ENCODE results near the gene KCNV2.

KCNV2 gene

GRCh38 chr9:2677915-2678889 is 39.1 kb upstream of the KCNV2 start:
- no peak for DNase-seq (ENCODE audit: extremely low read depth, insufficient read length)
- Histone ChIP-seq H3K4me3 (replicated peaks; ENCODE audit: low read depth, low read length) (no peak overlapping the region), H3K36me3 (ENCODE audit: control insufficient read depth, insufficient read depth, low read length) (no peaks in the 10 kb centered on the region), H3K27me3 (replicated peaks; ENCODE audit: control insufficient read depth, insufficient read depth, low read length) (no peaks in the 10 kb centered on the region)
- no peak for TF ChIP-seq CTCF (IDR thresholded peaks at IDR 0.05; ENCODE audit: insufficient read depth, low read length, poor library complexity, severe bottlenecking)

GRCh38 chr9:2679011-2679410 is 38.3 kb upstream of the KCNV2 start:
- H3K36me3 ChIP-seq (ENCODE audit: control insufficient read depth, insufficient read depth, low read length) = no peaks in the 10 kb centered on the region
- no peaks in the 10 kb centered on the region for H3K27me3 ChIP-seq (replicated peaks; ENCODE audit: control insufficient read depth, insufficient read depth, low read length)
- DNase-seq (ENCODE audit: extremely low read depth, insufficient read length) = no peak
- no peak overlapping the region for H3K4me3 ChIP-seq (replicated peaks; ENCODE audit: low read depth, low read length)
- TF ChIP-seq CTCF (IDR thresholded peaks at IDR 0.05; ENCODE audit: insufficient read depth, low read length, poor library complexity, severe bottlenecking) = no peak

GRCh38 chr9:2681981-2682380 is 35.3 kb upstream of the KCNV2 start:
- H3K4me3 ChIP-seq (replicated peaks; ENCODE audit: low read depth, low read length) = no peak overlapping the region
- TF ChIP-seq CTCF (IDR thresholded peaks at IDR 0.05; ENCODE audit: insufficient read depth, low read length, poor library complexity, severe bottlenecking) = no peak
- DNase-seq (ENCODE audit: extremely low read depth, insufficient read length) = no peak
- H3K27me3 ChIP-seq (replicated peaks; ENCODE audit: control insufficient read depth, insufficient read depth, low read length) = no peaks in the 10 kb centered on the region
- no peaks in the 10 kb centered on the region for H3K36me3 ChIP-seq (ENCODE audit: control insufficient read depth, insufficient read depth, low read length)

GRCh38 chr9:2686911-2687310 is 30.4 kb upstream of the KCNV2 start:
- Histone ChIP-seq H3K27me3 (replicated peaks; ENCODE audit: control insufficient read depth, insufficient read depth, low read length) (no peaks in the 10 kb centered on the region), H3K36me3 (ENCODE audit: control insufficient read depth, insufficient read depth, low read length) (no peaks in the 10 kb centered on the region), H3K4me3 (replicated peaks; ENCODE audit: low read depth, low read length) (no peak overlapping the region)
- TF ChIP-seq CTCF (IDR thresholded peaks at IDR 0.05; ENCODE audit: insufficient read depth, low read length, poor library complexity, severe bottlenecking) = no peak
- no peak for DNase-seq (ENCODE audit: extremely low read depth, insufficient read length)

- H3K27me3 ChIP-seq (replicated peaks; ENCODE audit: control insufficient read depth, insufficient read depth, low read length) = no peaks in the 10 kb centered on the region
- no peak for TF ChIP-seq CTCF (IDR thresholded peaks at IDR 0.05; ENCODE audit: insufficient read depth, low read length, poor library complexity, severe bottlenecking)
- H3K36me3 ChIP-seq (ENCODE audit: control insufficient read depth, insufficient read depth, low read length) = no peaks in the 10 kb centered on the region
- H3K4me3 ChIP-seq (replicated peaks; ENCODE audit: low read depth, low read length) = no peak overlapping the region
- DNase-seq (ENCODE audit: extremely low read depth, insufficient read length) = no peak
Observed at GRCh38 chr9:2688636-2689035, 28.7 kb upstream of the KCNV2 start.

Data from GM06990 (cell line).